ENCODE data around the gene MKRN2.

DNA sequence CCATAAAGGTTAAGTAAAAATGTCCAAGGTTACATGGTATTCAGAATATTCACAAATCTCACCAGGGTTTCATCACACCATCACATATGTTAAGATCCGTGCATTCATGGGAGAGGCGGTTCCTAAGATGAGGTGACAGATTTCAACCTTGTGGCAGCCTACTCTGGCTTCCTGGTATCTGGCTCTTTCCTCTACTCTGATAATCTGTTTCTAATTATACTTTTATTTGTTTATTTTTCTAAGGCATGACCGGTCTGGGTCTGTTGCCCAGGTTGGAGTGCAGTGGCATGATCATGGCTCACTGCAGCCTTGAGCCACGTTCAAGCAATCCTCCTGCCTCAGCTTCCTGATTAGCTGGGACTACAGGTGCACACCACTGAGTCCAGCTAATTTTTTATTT lies 72.7 kb downstream of the MKRN2 start:
- no peak for TF ChIP-seq CTCF (IDR thresholded peaks at IDR 0.05; ENCODE audit: low read depth, low read length)
- no peak for TF ChIP-seq EZH2phosphoT487 (IDR thresholded peaks at IDR 0.05; ENCODE audit: low read depth)

All from OCI-LY3 (cell line).